Measurements from ENCODE around the gene ARL10. TPM values are rescaled to one million over a fixed set of nuclear protein-coding genes. Genes with fewer than 3 reads are reported as not detected.

The ARL10 gene
- polyA plus RNA-seq, 1 experiment = 3.2 TPM

DNA sequence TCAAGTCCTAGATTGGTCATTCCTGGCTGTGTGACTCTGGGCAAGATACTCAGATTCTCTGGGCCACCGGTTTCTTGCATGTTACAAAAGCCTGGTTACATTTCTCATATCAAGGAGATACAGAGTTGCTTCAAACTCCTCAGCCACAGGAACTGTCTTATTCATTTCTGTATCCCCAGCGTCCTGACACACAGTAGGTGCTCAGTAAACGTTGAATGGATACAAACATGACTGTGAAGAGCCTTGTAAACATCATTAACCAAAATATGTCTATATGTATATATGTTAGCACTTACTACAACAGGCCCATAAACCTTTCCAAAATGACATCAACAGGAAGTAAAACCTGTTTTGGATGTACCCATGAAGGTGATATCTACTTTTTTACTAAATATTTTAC lies 49.4 kb downstream of the ARL10 start:
- CTCF ChIA-PET = interaction anchor here (1.1 to 3.4 kb wide), 2 partner anchors 33 to 128 kb away, joined by 5 to 25 read pairs; partner anchors contain the start of gene FAF2
- TF ChIP-seq, protein P1, sequence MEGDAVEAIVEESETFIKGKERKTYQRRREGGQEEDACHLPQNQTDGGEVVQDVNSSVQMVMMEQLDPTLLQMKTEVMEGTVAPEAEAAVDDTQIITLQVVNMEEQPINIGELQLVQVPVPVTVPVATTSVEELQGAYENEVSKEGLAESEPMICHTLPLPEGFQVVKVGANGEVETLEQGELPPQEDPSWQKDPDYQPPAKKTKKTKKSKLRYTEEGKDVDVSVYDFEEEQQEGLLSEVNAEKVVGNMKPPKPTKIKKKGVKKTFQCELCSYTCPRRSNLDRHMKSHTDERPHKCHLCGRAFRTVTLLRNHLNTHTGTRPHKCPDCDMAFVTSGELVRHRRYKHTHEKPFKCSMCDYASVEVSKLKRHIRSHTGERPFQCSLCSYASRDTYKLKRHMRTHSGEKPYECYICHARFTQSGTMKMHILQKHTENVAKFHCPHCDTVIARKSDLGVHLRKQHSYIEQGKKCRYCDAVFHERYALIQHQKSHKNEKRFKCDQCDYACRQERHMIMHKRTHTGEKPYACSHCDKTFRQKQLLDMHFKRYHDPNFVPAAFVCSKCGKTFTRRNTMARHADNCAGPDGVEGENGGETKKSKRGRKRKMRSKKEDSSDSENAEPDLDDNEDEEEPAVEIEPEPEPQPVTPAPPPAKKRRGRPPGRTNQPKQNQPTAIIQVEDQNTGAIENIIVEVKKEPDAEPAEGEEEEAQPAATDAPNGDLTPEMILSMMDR (IDR thresholded peaks at IDR 0.05; ENCODE audit: insufficient read depth, low read depth, low read length) = no peak
- H3K4me3 ChIP-seq (ENCODE audit: low read depth, low read length) = no peak overlapping the region; the same call in 1 of the 2 replicates
- H3K27me3 ChIP-seq (ENCODE audit: control insufficient read depth, insufficient read depth, low read length) = no peaks in the 10 kb centered on the region
- POLR2A ChIA-PET = interaction anchor here (0.6 kb wide), 1 partner anchor 34 kb away, joined by 4 read pairs; no protein-coding TSS in a partner anchor
- no peak for DNase-seq (ENCODE audit: low read depth)
- peaks cover 3% of the 10 kb centered on the region for H3K36me3 ChIP-seq (ENCODE audit: control insufficient read depth, insufficient read depth, low read length)

DNA sequence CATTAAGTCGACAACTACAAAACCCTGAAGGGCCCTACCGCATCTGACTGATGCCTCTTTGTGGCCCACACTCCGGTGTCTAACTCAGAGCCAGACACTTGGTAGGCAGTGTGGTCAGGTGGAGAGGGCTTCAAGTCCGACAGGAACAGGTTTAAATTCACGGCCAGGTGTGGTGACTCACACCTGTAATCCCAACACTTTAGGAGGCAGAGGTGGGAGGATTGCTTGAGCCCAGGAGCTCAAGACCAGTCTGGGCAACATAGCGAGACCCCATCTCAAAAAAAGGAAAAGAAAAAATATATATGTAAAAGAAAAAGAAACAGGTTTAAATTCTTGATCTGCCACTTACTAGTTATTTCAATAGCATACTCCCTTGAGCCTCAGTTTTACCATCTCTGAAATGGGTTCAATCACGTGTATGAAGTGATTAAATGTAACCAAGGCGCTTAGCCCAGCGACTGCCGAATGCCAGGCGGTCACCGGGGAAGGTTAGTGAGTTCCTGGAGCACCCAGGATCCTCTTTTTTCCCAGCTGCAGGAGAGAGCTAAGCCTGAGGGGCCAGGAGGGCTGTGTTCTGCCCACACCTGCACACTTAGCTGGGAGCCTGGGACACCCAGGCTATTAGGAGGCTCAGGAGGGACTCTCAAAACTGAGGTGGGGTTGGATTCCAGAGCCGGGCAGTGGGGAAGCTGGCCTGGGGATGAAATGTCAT lies 50.1 kb downstream of the ARL10 start:
- DNase-seq (ENCODE audit: low read depth) = no peak
- POLR2A ChIA-PET = no interaction called here
- CTCF ChIA-PET = interaction anchor here (0.7 to 3.4 kb wide), 14 partner anchors 9 to 682 kb away, joined by 3 to 25 read pairs (median 4); partner anchors contain the start of genes FAF2 and RNF44

DNA sequence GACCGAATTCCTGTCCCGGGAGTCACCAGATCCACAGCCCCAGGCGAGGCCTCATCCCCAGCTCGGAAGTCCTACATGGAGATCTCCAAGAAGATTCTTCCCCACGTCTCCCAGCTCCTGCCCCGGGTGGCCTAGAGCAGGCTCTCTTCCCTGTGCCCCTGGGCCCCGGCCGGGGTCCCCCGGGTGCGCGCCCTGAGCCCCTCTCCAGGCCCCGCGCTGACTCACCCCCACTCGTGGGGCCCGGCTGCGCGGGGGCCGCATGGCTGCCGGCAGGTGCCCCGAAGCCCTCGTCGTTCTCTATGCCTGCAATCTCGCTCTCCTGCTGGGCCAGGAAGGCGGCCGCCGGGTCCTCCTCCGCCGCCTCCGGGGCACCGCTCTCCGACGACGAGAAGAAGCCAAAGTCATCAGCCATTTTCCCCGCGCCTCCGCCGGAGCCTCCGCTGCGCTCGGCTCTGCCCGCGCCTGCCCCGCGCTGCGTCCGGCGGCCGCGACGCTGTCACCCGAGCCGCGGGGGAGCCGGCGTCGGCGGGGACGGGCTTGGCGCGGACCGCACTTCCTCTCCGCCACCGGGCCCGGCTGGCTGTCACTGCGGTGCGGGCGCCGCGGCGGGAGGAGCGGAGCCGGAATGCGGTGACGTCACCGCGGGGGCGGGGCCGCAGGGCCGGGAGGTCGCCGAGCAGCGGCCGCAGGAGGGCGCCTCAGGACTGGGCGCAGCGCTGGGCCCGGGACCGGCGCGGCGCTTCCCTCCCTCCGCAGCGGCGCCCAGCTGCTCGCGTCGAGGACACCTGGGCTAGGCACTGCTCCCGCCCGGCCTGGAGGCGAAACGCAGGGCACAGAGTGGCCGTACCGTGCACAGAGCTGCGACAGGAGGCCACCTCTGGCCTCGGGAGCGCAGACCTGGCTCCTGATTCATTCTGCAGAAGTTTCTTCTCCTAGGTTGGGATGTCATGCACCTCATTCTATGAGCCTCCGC lies 51.0 kb downstream of the ARL10 start, which contains the start of gene CLTB:
CLTB (minus strand) TSS at position 588 of the 973 bp plus-strand sequence; CDS start at position 412, 176 bp downstream.
- Histone ChIP-seq H3K27me3 (ENCODE audit: control insufficient read depth, insufficient read depth, low read length) (no peaks in the 10 kb centered on the region), H3K36me3 (ENCODE audit: control insufficient read depth, insufficient read depth, low read length) (no peaks in the 10 kb centered on the region), H3K4me3 (ENCODE audit: low read depth, low read length) (peak within 1 kb of the TSS; percentile 84)
- DNase-seq (ENCODE audit: low read depth) = no peak
- TF ChIP-seq, protein P1 (IDR thresholded peaks at IDR 0.05; ENCODE audit: insufficient read depth, low read depth, low read length) = 0 out of 2 replicates have a peak, but pooled peaks have one; percentile 16
- POLR2A ChIA-PET = no interaction called here
- CTCF ChIA-PET = interaction anchor here (0.6 to 3.4 kb wide), 25 partner anchors 10 to 683 kb away, joined by 3 to 25 read pairs (median 3); partner anchors contain the start of genes FAF2 and RNF44

More for the DNA sequence above, 50.1 kb downstream of the ARL10 start:
- Histone ChIP-seq H3K36me3 (ENCODE audit: control insufficient read depth, insufficient read depth, low read length) (no peaks in the 10 kb centered on the region; the same call in 1 of the 2 replicates), H3K4me3 (ENCODE audit: low read depth, low read length) (peak overlapping the region; percentile 84), H3K27me3 (ENCODE audit: control insufficient read depth, insufficient read depth, low read length) (no peaks in the 10 kb centered on the region)
- TF ChIP-seq, protein P1 (IDR thresholded peaks at IDR 0.05; ENCODE audit: insufficient read depth, low read depth, low read length) = no peak

DNA sequence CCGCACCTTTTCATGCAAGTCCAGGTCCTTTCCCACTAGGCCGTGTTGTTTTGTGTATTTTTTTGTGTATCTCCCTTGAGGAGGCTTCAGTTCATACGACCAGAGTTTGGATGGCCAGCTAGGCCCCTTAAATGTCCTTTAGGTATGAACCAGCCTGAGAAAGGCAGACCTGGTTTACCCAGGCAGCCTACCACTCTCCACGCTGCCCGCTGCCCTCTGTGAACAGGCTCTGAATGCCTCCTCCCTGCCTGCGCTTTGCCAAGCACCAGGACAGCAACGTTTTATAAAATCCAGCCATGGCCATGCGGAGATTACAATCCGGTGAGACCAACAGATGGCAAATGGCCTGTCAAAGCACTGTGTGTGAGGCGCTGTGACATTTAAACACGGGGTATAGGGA lies 51.7 kb downstream of the ARL10 start:
- Histone ChIP-seq H3K36me3 (ENCODE audit: control insufficient read depth, insufficient read depth, low read length) (no peaks in the 10 kb centered on the region), H3K27me3 (ENCODE audit: control insufficient read depth, insufficient read depth, low read length) (no peaks in the 10 kb centered on the region), H3K4me3 (ENCODE audit: low read depth, low read length) (no peak overlapping the region; the same call in 1 of the 2 replicates)
- TF ChIP-seq, protein P1 (IDR thresholded peaks at IDR 0.05; ENCODE audit: insufficient read depth, low read depth, low read length) = no peak
- no peak for DNase-seq (ENCODE audit: low read depth)
- ChIA-PET POLR2A (interaction anchor here (0.5 kb wide), 1 partner anchor 121 kb away, joined by 6 read pairs; no protein-coding TSS in a partner anchor), CTCF (interaction anchor here (0.6 to 3.4 kb wide), 16 partner anchors 13 to 244 kb away, joined by 3 to 25 read pairs (median 4); partner anchors contain the start of genes FAF2 and RNF44)
